ENCODE data around the gene FHIT. TPM values are rescaled to one million over a fixed set of nuclear protein-coding genes. Genes with fewer than 3 reads are reported as not detected.
"Not testable (repeated sequence)": the region's sequence is repeated elsewhere in the genome, so short reads cannot be mapped to it uniquely, and the experiment has no call there.

The FHIT gene
- total RNA-seq, 2 experiments from 2014 or later = 86.0 to 90.6 TPM

GRCh38 chr3:59935025-59935424 is 1316.2 kb downstream of the FHIT start:
- peak overlapping the region; percentile 42 for H3K4me3 Mint-ChIP-seq
- DNase-seq (no peak), ATAC-seq (ENCODE audit: poor library complexity) (no peak)
- H3K4me1 Mint-ChIP-seq (ENCODE audit: low read depth) = peaks cover 96% of the 10 kb centered on the region
- H3K36me3 Mint-ChIP-seq (ENCODE audit: low read depth) = peaks cover 48% of the 10 kb centered on the region
- no peaks in the 10 kb centered on the region for H3K27me3 Mint-ChIP-seq
- Histone ChIP-seq H3K27me3 (ENCODE audit: control insufficient read depth in 1 of 2, insufficient read depth in 2 of 2, low read length in 2 of 2) (no peaks in the 10 kb centered on the region), H3K36me3 (ENCODE audit: insufficient read depth, low read length) (no peaks in the 10 kb centered on the region), H3K4me3 (ENCODE audit: low read length) (no peak overlapping the region), H3K9me3 (ENCODE audit: control insufficient read depth in 1 of 2, insufficient read depth in 1 of 2, low read length in 2 of 2) (no peaks in the 10 kb centered on the region), H3K27ac (ENCODE audit: low read depth in 1 of 2, low read length in 2 of 2) (no peak overlapping the region), H3K4me1 (ENCODE audit: insufficient read depth, low read length) (peaks cover 6% of the 10 kb centered on the region)
- peak overlapping the region; percentile 81 for H3K27ac Mint-ChIP-seq
- H3K9me3 Mint-ChIP-seq = peaks cover 9% of the 10 kb centered on the region
- TF ChIP-seq, protein P1, sequence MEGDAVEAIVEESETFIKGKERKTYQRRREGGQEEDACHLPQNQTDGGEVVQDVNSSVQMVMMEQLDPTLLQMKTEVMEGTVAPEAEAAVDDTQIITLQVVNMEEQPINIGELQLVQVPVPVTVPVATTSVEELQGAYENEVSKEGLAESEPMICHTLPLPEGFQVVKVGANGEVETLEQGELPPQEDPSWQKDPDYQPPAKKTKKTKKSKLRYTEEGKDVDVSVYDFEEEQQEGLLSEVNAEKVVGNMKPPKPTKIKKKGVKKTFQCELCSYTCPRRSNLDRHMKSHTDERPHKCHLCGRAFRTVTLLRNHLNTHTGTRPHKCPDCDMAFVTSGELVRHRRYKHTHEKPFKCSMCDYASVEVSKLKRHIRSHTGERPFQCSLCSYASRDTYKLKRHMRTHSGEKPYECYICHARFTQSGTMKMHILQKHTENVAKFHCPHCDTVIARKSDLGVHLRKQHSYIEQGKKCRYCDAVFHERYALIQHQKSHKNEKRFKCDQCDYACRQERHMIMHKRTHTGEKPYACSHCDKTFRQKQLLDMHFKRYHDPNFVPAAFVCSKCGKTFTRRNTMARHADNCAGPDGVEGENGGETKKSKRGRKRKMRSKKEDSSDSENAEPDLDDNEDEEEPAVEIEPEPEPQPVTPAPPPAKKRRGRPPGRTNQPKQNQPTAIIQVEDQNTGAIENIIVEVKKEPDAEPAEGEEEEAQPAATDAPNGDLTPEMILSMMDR (IDR thresholded peaks at IDR 0.05) = no peak
- intact Hi-C loops (cut with DNase I, micrococcal nuclease) = loop anchor here in 1 of 2 experiments (5.0 kb wide), 1 partner anchor 147 kb away; no protein-coding TSS in a partner anchor
- ChIA-PET CTCF (no interaction called here), POLR2A (interaction anchor here (0.7 to 2.0 kb wide), 3 partner anchors 10 to 96 kb away, joined by 3 to 6 read pairs (median 3); no protein-coding TSS in a partner anchor)

GRCh38 chr3:59934560-59934959 is 1316.7 kb downstream of the FHIT start:
- H3K36me3 ChIP-seq (ENCODE audit: insufficient read depth, low read length); DNase-seq; H3K9me3 ChIP-seq (ENCODE audit: control insufficient read depth in 1 of 2, insufficient read depth in 1 of 2, low read length in 2 of 2); H3K4me1 ChIP-seq (ENCODE audit: insufficient read depth, low read length); ATAC-seq (ENCODE audit: poor library complexity); H3K9me3 Mint-ChIP-seq; H3K4me3 Mint-ChIP-seq; H3K27me3 ChIP-seq (ENCODE audit: control insufficient read depth in 1 of 2, insufficient read depth in 2 of 2, low read length in 2 of 2); H3K27me3 Mint-ChIP-seq; H3K4me3 ChIP-seq (ENCODE audit: low read length); intact Hi-C loops (cut with DNase I, micrococcal nuclease); H3K27ac ChIP-seq (ENCODE audit: low read depth in 1 of 2, low read length in 2 of 2); CTCF ChIA-PET: not testable (repeated sequence)
- peak overlapping the region; percentile 81 for H3K27ac Mint-ChIP-seq
- H3K36me3 Mint-ChIP-seq (ENCODE audit: low read depth) = peaks cover 53% of the 10 kb centered on the region
- peaks cover 96% of the 10 kb centered on the region for H3K4me1 Mint-ChIP-seq (ENCODE audit: low read depth)
- POLR2A ChIA-PET = interaction anchor here (0.7 to 2.0 kb wide), 3 partner anchors 10 to 76 kb away, joined by 3 to 6 read pairs (median 4); no protein-coding TSS in a partner anchor

- peak overlapping the region; percentile 72 for H3K27ac Mint-ChIP-seq
- peaks cover 87% of the 10 kb centered on the region for H3K4me1 Mint-ChIP-seq (ENCODE audit: low read depth)
- no peaks in the 10 kb centered on the region for H3K9me3 ChIP-seq (ENCODE audit: control insufficient read depth in 1 of 2, insufficient read depth in 1 of 2, low read length in 2 of 2)
- peaks cover 57% of the 10 kb centered on the region for H3K36me3 Mint-ChIP-seq (ENCODE audit: low read depth)
- H3K4me3 ChIP-seq (ENCODE audit: low read length) = no peak overlapping the region
- H3K27me3 Mint-ChIP-seq = no peaks in the 10 kb centered on the region
- H3K9me3 Mint-ChIP-seq = peaks cover 5% of the 10 kb centered on the region
- H3K4me1 ChIP-seq (ENCODE audit: insufficient read depth, low read length) = no peaks in the 10 kb centered on the region
- no peak overlapping the region for H3K27ac ChIP-seq (ENCODE audit: low read depth in 1 of 2, low read length in 2 of 2)
- no peak for ATAC-seq (ENCODE audit: poor library complexity)
- H3K27me3 ChIP-seq (ENCODE audit: control insufficient read depth in 1 of 2, insufficient read depth in 2 of 2, low read length in 2 of 2) = no peaks in the 10 kb centered on the region
- TF ChIP-seq, protein P1 (IDR thresholded peaks at IDR 0.05) = no peak
- intact Hi-C loops (cut with DNase I, micrococcal nuclease) = no loop called here
- CTCF ChIA-PET = no interaction called here
- DNase-seq = no peak
- no peak overlapping the region for H3K4me3 Mint-ChIP-seq
- POLR2A ChIA-PET = no interaction called here
- no peaks in the 10 kb centered on the region for H3K36me3 ChIP-seq (ENCODE audit: insufficient read depth, low read length)
Measured at GRCh38 chr3:59930170-59930569, 1321.1 kb downstream of the FHIT start.

GRCh38 chr3:59927056-59927455 is 1324.2 kb downstream of the FHIT start:
- H3K9me3 Mint-ChIP-seq = no peaks in the 10 kb centered on the region
- H3K4me1 ChIP-seq (ENCODE audit: insufficient read depth, low read length) = no peaks in the 10 kb centered on the region
- ATAC-seq (ENCODE audit: poor library complexity) = no peak
- H3K4me3 ChIP-seq (ENCODE audit: low read length) = no peak overlapping the region
- intact Hi-C loops (cut with DNase I, micrococcal nuclease) = no loop called here
- no peak overlapping the region for H3K27ac Mint-ChIP-seq
- no peaks in the 10 kb centered on the region for H3K27me3 ChIP-seq (ENCODE audit: control insufficient read depth in 1 of 2, insufficient read depth in 2 of 2, low read length in 2 of 2)
- H3K27ac ChIP-seq (ENCODE audit: low read depth in 1 of 2, low read length in 2 of 2) = no peak overlapping the region
- ChIA-PET CTCF (no interaction called here), POLR2A (no interaction called here)
- TF ChIP-seq, protein P1 (IDR thresholded peaks at IDR 0.05) = no peak
- no peaks in the 10 kb centered on the region for H3K27me3 Mint-ChIP-seq
- H3K4me3 Mint-ChIP-seq = no peak overlapping the region
- peaks cover 3% of the 10 kb centered on the region for H3K36me3 ChIP-seq (ENCODE audit: insufficient read depth, low read length)
- H3K36me3 Mint-ChIP-seq (ENCODE audit: low read depth) = peaks cover 63% of the 10 kb centered on the region
- no peak for DNase-seq
- no peaks in the 10 kb centered on the region for H3K9me3 ChIP-seq (ENCODE audit: control insufficient read depth in 1 of 2, insufficient read depth in 1 of 2, low read length in 2 of 2)
- H3K4me1 Mint-ChIP-seq (ENCODE audit: low read depth) = peaks cover 81% of the 10 kb centered on the region

Measured in CD4-positive, alpha-beta T cell (primary cell).